DMS 273 (cell line): ENCODE data around the gene RYR2.
"Not testable (repeated sequence)": the region's sequence is repeated elsewhere in the genome, so short reads cannot be mapped to it uniquely, and the experiment has no call there.

Experiments used
- DNase-seq: peaks from one replicate; lab custom pipeline; 2025; ENCODE audit not compliant: unreplicated experiment; lab: John Stamatoyannopoulos, UW

The RYR2 gene

GRCh38 chr1:237832858-237833257, 790.9 kb downstream of the RYR2 start:
- no peak for DNase-seq

- DNase-seq = no peak
Observed at GRCh38 chr1:237834048-237834447, 792.1 kb downstream of the RYR2 start.

GRCh38 chr1:237834461-237834860, 792.5 kb downstream of the RYR2 start:
- no peak for DNase-seq

- DNase-seq = no peak
Observed at GRCh38 chr1:237838320-237838719, 796.3 kb downstream of the RYR2 start.

- no peak for DNase-seq
Observed at GRCh38 chr1:237838904-237839534, 797.0 kb downstream of the RYR2 start.

GRCh38 chr1:237841485-237841884, 799.5 kb downstream of the RYR2 start:
- DNase-seq = no peak

GRCh38 chr1:237843516-237843915, 801.5 kb downstream of the RYR2 start:
- DNase-seq = not testable (repeated sequence)

- DNase-seq = peak; percentile 84
Observed at GRCh38 chr1:237851210-237851845, 809.3 kb downstream of the RYR2 start.

GRCh38 chr1:237852342-237852741, 810.4 kb downstream of the RYR2 start:
- no peak for DNase-seq

GRCh38 chr1:237857455-237857854, 815.5 kb downstream of the RYR2 start:
- no peak for DNase-seq

GRCh38 chr1:237858992-237859391, 817.0 kb downstream of the RYR2 start:
- no peak for DNase-seq

- no peak for DNase-seq
Observed at GRCh38 chr1:237861944-237862343, 820.0 kb downstream of the RYR2 start.

GRCh38 chr1:237863234-237863633, 821.2 kb downstream of the RYR2 start:
- peak; percentile 14 for DNase-seq

GRCh38 chr1:237864338-237865244, 822.6 kb downstream of the RYR2 start:
- DNase-seq = peak; percentile 38

- DNase-seq = no peak
Observed at GRCh38 chr1:237867380-237867888, 825.5 kb downstream of the RYR2 start.

- DNase-seq = no peak
Observed at GRCh38 chr1:237868817-237869600, 827.0 kb downstream of the RYR2 start.

- peak; percentile 15 for DNase-seq
Observed at GRCh38 chr1:237873487-237874211, 831.7 kb downstream of the RYR2 start.

- DNase-seq = no peak
Observed at GRCh38 chr1:237875291-237875690, 833.3 kb downstream of the RYR2 start.

GRCh38 chr1:237877631-237878030, 835.6 kb downstream of the RYR2 start:
- peak; percentile 28 for DNase-seq

- no peak for DNase-seq
Observed at GRCh38 chr1:237878406-237878805, 836.4 kb downstream of the RYR2 start.
